Fibroblast of lung (primary cell): Measurements from ENCODE around the gene SCRN2. TPM values are rescaled to one million over a fixed set of nuclear protein-coding genes. Genes with fewer than 3 reads are reported as not detected.

ENCODE experiments used
- DNase-seq, 2 donors: peaks; one replicate each; pipeline versions ENCODE4 v3.0.0 to v3.0.0-alpha.2; 2010; ENCODE audit warnings: low read depth in 2 of 2
- H2AFZ ChIP-seq: 2 replicates; pipeline ENCODE4 v1.5.1; 2012; ENCODE audit warnings: low read length, control low read depth, inconsistent platforms
- H3K27ac ChIP-seq: 2 replicates; pipeline ENCODE4 v1.5.1; 2011; ENCODE audit warnings: low read length, control low read depth; ENCODE audit not compliant: insufficient read depth
- H3K27me3 ChIP-seq: 2 replicates; pipeline ENCODE4 v1.5.1; 2011; ENCODE audit warnings: mild to moderate bottlenecking, low read length; ENCODE audit not compliant: control insufficient read depth, insufficient read depth
- H3K36me3 ChIP-seq: 2 replicates; pipeline ENCODE4 v1.5.1; 2011; ENCODE audit warnings: low read length; ENCODE audit not compliant: control insufficient read depth, insufficient read depth
- H3K4me1 ChIP-seq: 2 replicates; pipeline ENCODE4 v1.5.1; 2011; ENCODE audit warnings: low read length; ENCODE audit not compliant: control insufficient read depth, insufficient read depth; ENCODE audit errors: extremely low read depth
- H3K4me2 ChIP-seq: 2 replicates; pipeline ENCODE4 v1.5.1; 2011; ENCODE audit warnings: low read length, control low read depth; ENCODE audit not compliant: insufficient read depth; ENCODE audit errors: extremely low read depth
- H3K4me3 ChIP-seq, 4 experiments: fragments of 200-600 bp in 1 of 4; sonication (generic) in 1 of 4; replicated peaks in 1 of 4; 2 replicates each; pipeline ENCODE4 v1.5.1; 2011 to 2016; ENCODE audit warnings: low read length in 4 of 4, low read depth in 3 of 4, mild to moderate bottlenecking in 3 of 4, control low read depth in 2 of 4, inconsistent platforms in 1 of 4, mixed read lengths in 1 of 4; ENCODE audit not compliant: insufficient read depth in 1 of 4; ENCODE audit errors: control extremely low read depth in 1 of 4
- H3K79me2 ChIP-seq: 2 replicates; pipeline ENCODE4 v1.5.1; 2012; ENCODE audit warnings: mild to moderate bottlenecking, low read length, inconsistent platforms; ENCODE audit not compliant: control insufficient read depth, insufficient read depth
- H3K9ac ChIP-seq: 2 replicates; pipeline ENCODE4 v1.5.1; 2011; ENCODE audit warnings: mild to moderate bottlenecking, low read length, control low read depth; ENCODE audit not compliant: insufficient read depth
- H3K9me3 ChIP-seq: 2 replicates; pipeline ENCODE4 v1.5.1; 2012; ENCODE audit warnings: low read depth, low read length; ENCODE audit not compliant: control insufficient read depth, insufficient read depth
- H4K20me1 ChIP-seq: 2 replicates; pipeline ENCODE4 v1.5.1; 2011; ENCODE audit warnings: low read length; ENCODE audit not compliant: control insufficient read depth, insufficient read depth; ENCODE audit errors: extremely low read depth
- CTCF ChIP-seq, 2 donors: IDR thresholded peaks in 1 of 2; conservative IDR thresholded peaks in 1 of 2; 1 replicate in 1 of 2; 2 replicates in 1 of 2; pipeline ENCODE4 v1.5.1; 2011 to 2012; ENCODE audit warnings: low read length in 2 of 2, control low read depth in 1 of 2, inconsistent platforms in 1 of 2, low read depth in 1 of 2, mild to moderate bottlenecking in 1 of 2
- EZH2 ChIP-seq: IDR thresholded peaks from 2 replicates; pipeline ENCODE4 v1.5.1; 2012; ENCODE audit warnings: low read length, control low read depth, mild to moderate bottlenecking; ENCODE audit errors: missing control alignments
- polyA plus RNA-seq, 2 donors: library from polyadenylated mRNA; depleted of rRNA in 1 of 2; stranded (reverse) in 1 of 2; unstranded in 1 of 2; fragments of >200 nt; gene quantifications; 2 replicates each; pipeline ENCODE4 v1.2.1, GENCODE V29; 2011 to 2012; ENCODE audit warnings: missing spikeins in 1 of 2
- total RNA-seq: library from RNA; depleted of rRNA; stranded (reverse); fragments of >200 nt; gene quantifications from 2 replicates; pipeline ENCODE4 v1.2.1, GENCODE V29; 2014

Gene SCRN2
- total and polyA plus RNA-seq, 2 donors (not counting 1 experiment from before 2014, with no cell fraction given) = 10.6 to 40.8 TPM

- Histone ChIP-seq H3K4me2 (peak overlapping the region; percentile 51), H3K9ac (peak overlapping the region; percentile 30), H3K4me1 (peaks cover 6% of the 10 kb centered on the region), H3K36me3 (no peaks in the 10 kb centered on the region), H3K27ac (peak overlapping the region; percentile 81), H2AFZ (peak overlapping the region; percentile 83), H4K20me1 (no peaks in the 10 kb centered on the region), H3K9me3 (no peaks in the 10 kb centered on the region), H3K79me2 (no peaks in the 10 kb centered on the region), H3K4me3 (no peak overlapping the region), H3K27me3 (peaks cover 7% of the 10 kb centered on the region)
- TF ChIP-seq EZH2 (no peak), CTCF (conservative IDR thresholded peaks at IDR 0.05 in 1 of 2, IDR thresholded peaks at IDR 0.05 in 1 of 2; ENCODE audit: low read depth in 1 of 2, low read length in 2 of 2) (no peak)
- DNase-seq = peak; percentile 76 to 89
Observed at GRCh38 chr17:47862621-47863440, 21.8 kb upstream of the SCRN2 start.

GRCh38 chr17:47860386-47860785 is 19.3 kb upstream of the SCRN2 start:
- peaks cover 6% of the 10 kb centered on the region for H3K4me1 ChIP-seq
- no peak overlapping the region for H2AFZ ChIP-seq
- H3K27me3 ChIP-seq = peaks cover 13% of the 10 kb centered on the region
- H3K4me2 ChIP-seq = no peak overlapping the region
- no peak for DNase-seq
- no peak overlapping the region for H3K4me3 ChIP-seq
- no peaks in the 10 kb centered on the region for H3K9me3 ChIP-seq
- H4K20me1 ChIP-seq = no peaks in the 10 kb centered on the region
- H3K27ac ChIP-seq = no peak overlapping the region
- H3K9ac ChIP-seq = no peak overlapping the region
- no peak for TF ChIP-seq EZH2
- TF ChIP-seq CTCF (conservative IDR thresholded peaks at IDR 0.05 in 1 of 2, IDR thresholded peaks at IDR 0.05 in 1 of 2; ENCODE audit: low read depth in 1 of 2, low read length in 2 of 2) = no peak
- no peaks in the 10 kb centered on the region for H3K79me2 ChIP-seq
- H3K36me3 ChIP-seq = no peaks in the 10 kb centered on the region

DNA sequence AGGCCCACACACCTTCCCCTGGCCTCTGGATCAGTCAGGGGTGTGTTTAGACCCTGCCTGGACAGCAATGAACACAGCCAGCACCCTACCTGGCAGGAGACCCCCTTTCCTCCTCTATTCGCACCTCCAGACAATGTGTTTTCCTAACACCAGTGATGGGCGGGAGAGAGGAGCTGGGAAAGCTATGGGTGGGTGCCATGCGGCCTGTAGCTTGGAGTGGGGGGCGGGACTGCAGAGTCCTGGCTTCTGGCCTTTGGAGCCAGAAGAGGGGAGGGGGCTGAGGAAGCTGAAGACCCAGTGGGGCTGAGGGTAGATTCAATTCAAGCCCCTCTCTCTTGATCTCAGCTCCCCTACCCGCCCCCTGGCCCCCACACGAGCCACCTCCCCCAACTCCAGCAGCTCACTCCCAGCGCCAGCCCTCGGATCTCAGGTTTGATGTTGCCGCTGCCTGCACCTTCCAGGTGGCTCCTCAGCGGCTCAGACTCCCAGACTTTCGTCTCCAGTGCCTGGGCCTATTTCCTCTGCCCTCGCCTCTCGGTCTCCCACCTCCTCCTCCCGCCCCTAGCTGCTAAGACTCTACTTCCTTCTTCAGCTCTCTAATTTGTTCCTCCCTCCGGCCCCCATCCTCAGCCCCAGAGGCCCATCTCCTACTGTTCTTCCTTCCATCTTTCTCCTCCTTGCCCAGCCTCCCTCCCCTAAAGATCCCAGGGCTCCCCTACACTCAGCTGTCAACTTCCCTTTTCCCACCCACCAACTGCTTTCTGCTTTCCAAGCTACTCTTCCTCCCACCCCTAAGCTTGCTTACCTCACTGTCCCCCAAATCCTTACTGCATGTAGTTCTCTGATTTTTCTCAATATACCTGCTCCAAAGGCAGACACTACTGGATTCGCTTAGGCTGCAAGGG is 16.7 kb upstream of the SCRN2 start:
- no peaks in the 10 kb centered on the region for H3K9me3 ChIP-seq
- no peaks in the 10 kb centered on the region for H3K79me2 ChIP-seq
- no peak overlapping the region for H2AFZ ChIP-seq
- H3K4me1 ChIP-seq = peaks cover 4% of the 10 kb centered on the region
- no peaks in the 10 kb centered on the region for H3K36me3 ChIP-seq
- no peak overlapping the region for H3K4me3 ChIP-seq
- no peak overlapping the region for H3K4me2 ChIP-seq
- H4K20me1 ChIP-seq = no peaks in the 10 kb centered on the region
- H3K27ac ChIP-seq = no peak overlapping the region
- H3K27me3 ChIP-seq = peaks cover 34% of the 10 kb centered on the region
- no peak overlapping the region for H3K9ac ChIP-seq
- no peak for DNase-seq
- TF ChIP-seq CTCF (conservative IDR thresholded peaks at IDR 0.05 in 1 of 2, IDR thresholded peaks at IDR 0.05 in 1 of 2; ENCODE audit: low read depth in 1 of 2, low read length in 2 of 2) (no peak), EZH2 (no peak)
